ENCODE measurements around the gene ZNF385A. TPM values are rescaled to one million over a fixed set of nuclear protein-coding genes. Genes with fewer than 3 reads are reported as not detected.

The ZNF385A gene
- total RNA-seq, 1 experiment from 2014 or later: 12.2 TPM

DNA sequence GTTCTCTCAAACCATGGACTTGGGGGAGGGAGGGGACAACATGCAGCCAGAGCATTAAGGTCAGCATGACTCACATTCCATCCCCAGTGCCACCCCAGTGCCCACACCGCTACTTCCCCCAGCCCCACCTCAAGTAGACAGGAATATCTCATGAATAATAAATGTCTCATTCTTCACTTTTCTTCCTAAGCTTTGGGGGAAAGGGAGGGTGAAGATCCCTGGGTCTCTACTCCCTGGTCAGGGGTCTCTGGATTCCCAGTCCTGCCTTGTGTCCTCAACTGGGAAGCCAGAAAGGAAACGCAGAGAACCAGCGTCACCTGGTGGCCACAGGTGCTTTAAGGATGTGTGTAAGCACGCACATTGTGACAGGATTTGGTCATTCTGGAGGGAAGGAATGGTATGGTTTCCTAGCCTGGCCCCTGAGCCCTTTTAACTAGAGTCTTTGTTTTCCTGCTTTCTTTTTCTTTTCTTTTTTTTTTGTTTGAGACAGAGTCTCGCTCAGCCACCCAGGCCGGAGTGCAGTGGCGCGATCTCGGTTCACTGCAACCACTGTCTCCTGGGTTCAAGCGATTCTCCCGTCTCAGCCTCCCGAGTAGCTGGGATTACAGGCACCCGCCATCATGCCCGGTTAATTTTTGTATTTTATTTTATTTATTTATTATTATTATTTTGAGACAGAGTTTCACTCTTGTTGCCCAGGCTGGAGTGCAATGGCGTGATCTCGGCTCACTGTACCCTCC, 23.6 kb downstream of the ZNF385A start:
- no peaks in the 10 kb centered on the region for H3K27me3 ChIP-seq (ENCODE audit: low read length)
- DNase-seq: peak; percentile 86
- no peak overlapping the region for H3K27ac ChIP-seq (ENCODE audit: low read length)
- H3K4me2 ChIP-seq (ENCODE audit: low read depth, low read length, poor library complexity, severe bottlenecking): no peak overlapping the region
- H3K36me3 ChIP-seq (ENCODE audit: insufficient read depth, low read length): no peaks in the 10 kb centered on the region
- H2AFZ ChIP-seq (ENCODE audit: low read length): no peak overlapping the region
- no peaks in the 10 kb centered on the region for H3K9me3 ChIP-seq (ENCODE audit: low read length)
- H3K9me2 ChIP-seq (replicated peaks; ENCODE audit: insufficient read depth, low read length): no peaks in the 10 kb centered on the region
- peaks cover 45% of the 10 kb centered on the region for H3K4me1 ChIP-seq (ENCODE audit: low read length)
- H3K9ac ChIP-seq (ENCODE audit: low read length): no peak overlapping the region
- no peaks in the 10 kb centered on the region for H4K20me1 ChIP-seq (ENCODE audit: insufficient read depth, low read depth, low read length)
- H3K79me2 ChIP-seq (ENCODE audit: low read length): no peaks in the 10 kb centered on the region
- no peak overlapping the region for H3K4me3 ChIP-seq (ENCODE audit: low read length)

DNA sequence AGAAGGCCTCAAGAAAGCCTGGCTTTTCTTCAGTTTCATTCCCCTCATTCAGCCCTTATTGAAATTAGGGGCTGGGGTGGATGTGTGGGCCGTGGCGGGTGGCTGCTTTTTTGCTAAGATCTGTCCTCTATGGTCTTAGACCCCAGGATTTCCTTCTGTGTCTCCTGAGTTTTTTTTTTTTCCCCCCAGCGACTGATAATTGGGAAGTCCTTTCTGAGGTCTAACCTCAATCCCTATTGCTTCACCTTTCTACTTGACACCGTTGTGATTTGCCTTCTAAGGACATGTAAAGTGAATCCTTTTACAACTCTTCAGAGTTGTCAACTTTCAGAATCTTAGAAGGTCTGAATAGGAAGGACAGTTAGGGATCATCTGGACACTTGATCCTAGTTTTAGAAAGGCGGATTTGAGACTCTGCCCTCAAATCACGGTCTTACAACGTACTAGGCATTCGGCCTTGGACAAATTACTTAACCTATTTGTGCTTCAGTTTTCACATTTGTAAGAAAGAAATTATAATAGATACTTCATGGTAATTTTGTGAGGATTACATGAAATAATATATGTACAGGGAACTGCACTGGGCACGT, 24.7 kb downstream of the ZNF385A start:
- Histone ChIP-seq H3K4me1 (ENCODE audit: low read length) (peaks cover 45% of the 10 kb centered on the region), H3K27me3 (ENCODE audit: low read length) (no peaks in the 10 kb centered on the region), H3K9me3 (ENCODE audit: low read length) (no peaks in the 10 kb centered on the region), H3K27ac (ENCODE audit: low read length) (peak overlapping the region; percentile 63), H3K79me2 (ENCODE audit: low read length) (no peaks in the 10 kb centered on the region), H3K4me3 (ENCODE audit: low read length) (peak overlapping the region; percentile 85), H3K4me2 (ENCODE audit: low read depth, low read length, poor library complexity, severe bottlenecking) (peak overlapping the region; percentile 99), H2AFZ (ENCODE audit: low read length) (peak overlapping the region; percentile 76), H3K9ac (ENCODE audit: low read length) (peak overlapping the region; percentile 68), H3K36me3 (ENCODE audit: insufficient read depth, low read length) (no peaks in the 10 kb centered on the region), H4K20me1 (ENCODE audit: insufficient read depth, low read depth, low read length) (no peaks in the 10 kb centered on the region), H3K9me2 (replicated peaks; ENCODE audit: insufficient read depth, low read length) (no peaks in the 10 kb centered on the region)
- no peak for DNase-seq

DNA sequence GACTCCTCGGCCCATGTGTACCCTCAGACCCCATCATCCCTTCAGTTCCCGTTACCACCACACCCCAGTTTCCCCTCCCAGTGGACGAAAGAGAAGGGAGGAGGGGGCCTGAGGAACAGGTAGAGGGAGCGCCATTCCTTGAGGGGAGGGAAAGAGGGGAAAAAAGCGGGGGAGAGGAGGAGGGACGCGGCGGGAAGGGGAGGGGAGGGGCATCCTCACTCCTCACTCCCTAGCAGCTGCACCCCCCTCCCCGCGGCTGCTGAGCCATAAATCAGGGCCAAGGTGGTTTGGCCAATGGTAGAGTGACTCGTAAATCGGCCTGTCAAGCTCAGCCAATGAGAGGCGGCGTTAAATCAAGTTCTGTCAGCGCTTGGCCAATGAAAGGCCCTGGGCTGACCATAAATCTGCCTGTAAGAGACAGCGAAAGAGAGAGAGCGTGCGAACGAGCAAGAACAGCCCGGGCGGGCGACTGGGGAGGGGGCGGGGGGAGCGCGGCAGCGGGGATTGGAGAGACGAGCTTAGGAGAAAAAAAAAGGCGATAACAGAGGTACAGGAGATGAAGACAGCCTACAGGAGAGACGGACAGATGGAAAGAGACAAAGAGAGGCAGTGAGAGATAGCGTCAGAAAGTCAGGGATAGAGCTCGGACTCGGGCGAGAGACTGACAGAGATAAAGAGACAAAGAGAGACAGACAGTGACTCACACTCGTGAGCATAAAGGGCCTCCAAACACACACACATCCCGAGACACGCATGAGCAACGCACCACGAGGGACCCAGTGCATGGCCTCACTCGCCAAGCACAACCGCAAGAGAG, 25.4 kb downstream of the ZNF385A start:
- peak overlapping the region; percentile 72 for H3K27ac ChIP-seq (ENCODE audit: low read length)
- no peaks in the 10 kb centered on the region for H4K20me1 ChIP-seq (ENCODE audit: insufficient read depth, low read depth, low read length)
- no peaks in the 10 kb centered on the region for H3K36me3 ChIP-seq (ENCODE audit: insufficient read depth, low read length)
- H3K9ac ChIP-seq (ENCODE audit: low read length): peak overlapping the region; percentile 87
- peak; percentile 99 for DNase-seq
- H2AFZ ChIP-seq (ENCODE audit: low read length): peak overlapping the region; percentile 87
- H3K9me3 ChIP-seq (ENCODE audit: low read length): no peaks in the 10 kb centered on the region
- no peaks in the 10 kb centered on the region for H3K79me2 ChIP-seq (ENCODE audit: low read length)
- no peaks in the 10 kb centered on the region for H3K27me3 ChIP-seq (ENCODE audit: low read length)
- H3K4me3 ChIP-seq (ENCODE audit: low read length): peak overlapping the region; percentile 85
- H3K9me2 ChIP-seq (replicated peaks; ENCODE audit: insufficient read depth, low read length): no peaks in the 10 kb centered on the region
- H3K4me1 ChIP-seq (ENCODE audit: low read length): peaks cover 40% of the 10 kb centered on the region
- H3K4me2 ChIP-seq (ENCODE audit: low read depth, low read length, poor library complexity, severe bottlenecking): peak overlapping the region; percentile 99

DNA sequence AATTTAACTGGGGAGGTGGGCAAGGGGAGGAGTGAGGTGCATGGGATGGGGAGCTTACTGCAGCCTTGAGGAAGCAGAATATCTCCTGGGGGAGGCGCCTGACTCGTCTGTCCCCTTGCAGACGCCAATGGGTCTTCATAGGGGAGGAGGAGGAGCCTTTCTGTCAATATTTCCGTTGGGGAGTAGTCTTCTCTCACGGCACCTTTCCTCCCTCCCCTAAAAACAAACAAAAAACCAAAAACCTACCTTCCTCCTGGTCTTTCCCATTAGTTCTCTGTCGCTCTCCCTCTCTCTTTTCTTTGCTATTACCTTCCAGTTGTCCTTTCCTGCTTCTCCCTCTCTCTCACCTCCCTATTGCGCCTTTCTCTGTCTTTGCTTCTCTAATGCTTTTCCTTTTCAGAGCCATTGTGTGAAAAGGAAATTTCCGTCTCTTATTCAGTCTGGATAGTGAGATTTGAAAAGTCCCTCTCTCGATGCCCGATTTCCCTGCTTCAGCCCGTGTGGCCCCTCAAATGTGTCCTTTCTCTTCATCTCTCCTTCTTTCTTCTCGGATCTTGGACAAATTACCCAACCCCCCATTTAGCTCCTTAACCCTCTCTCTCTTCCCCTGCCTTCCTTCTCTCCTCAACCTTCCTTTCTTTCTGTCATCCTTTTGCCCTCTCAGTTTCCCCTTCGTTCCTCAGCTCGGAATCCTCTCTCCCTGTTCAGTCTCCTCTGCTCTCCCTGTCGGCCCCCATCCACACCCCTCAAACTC, 26.2 kb downstream of the ZNF385A start:
- no peaks in the 10 kb centered on the region for H3K27me3 ChIP-seq (ENCODE audit: low read length)
- H3K4me2 ChIP-seq (ENCODE audit: low read depth, low read length, poor library complexity, severe bottlenecking): peak overlapping the region; percentile 99
- H3K9ac ChIP-seq (ENCODE audit: low read length): peak overlapping the region; percentile 87
- no peaks in the 10 kb centered on the region for H4K20me1 ChIP-seq (ENCODE audit: insufficient read depth, low read depth, low read length)
- peaks cover 39% of the 10 kb centered on the region for H3K4me1 ChIP-seq (ENCODE audit: low read length)
- no peaks in the 10 kb centered on the region for H3K9me2 ChIP-seq (replicated peaks; ENCODE audit: insufficient read depth, low read length)
- H3K79me2 ChIP-seq (ENCODE audit: low read length): no peaks in the 10 kb centered on the region
- peak overlapping the region; percentile 72 for H3K27ac ChIP-seq (ENCODE audit: low read length)
- H3K4me3 ChIP-seq (ENCODE audit: low read length): peak overlapping the region; percentile 85
- no peaks in the 10 kb centered on the region for H3K36me3 ChIP-seq (ENCODE audit: insufficient read depth, low read length)
- DNase-seq: peak; percentile 66
- peak overlapping the region; percentile 87 for H2AFZ ChIP-seq (ENCODE audit: low read length)
- no peaks in the 10 kb centered on the region for H3K9me3 ChIP-seq (ENCODE audit: low read length)

DNA sequence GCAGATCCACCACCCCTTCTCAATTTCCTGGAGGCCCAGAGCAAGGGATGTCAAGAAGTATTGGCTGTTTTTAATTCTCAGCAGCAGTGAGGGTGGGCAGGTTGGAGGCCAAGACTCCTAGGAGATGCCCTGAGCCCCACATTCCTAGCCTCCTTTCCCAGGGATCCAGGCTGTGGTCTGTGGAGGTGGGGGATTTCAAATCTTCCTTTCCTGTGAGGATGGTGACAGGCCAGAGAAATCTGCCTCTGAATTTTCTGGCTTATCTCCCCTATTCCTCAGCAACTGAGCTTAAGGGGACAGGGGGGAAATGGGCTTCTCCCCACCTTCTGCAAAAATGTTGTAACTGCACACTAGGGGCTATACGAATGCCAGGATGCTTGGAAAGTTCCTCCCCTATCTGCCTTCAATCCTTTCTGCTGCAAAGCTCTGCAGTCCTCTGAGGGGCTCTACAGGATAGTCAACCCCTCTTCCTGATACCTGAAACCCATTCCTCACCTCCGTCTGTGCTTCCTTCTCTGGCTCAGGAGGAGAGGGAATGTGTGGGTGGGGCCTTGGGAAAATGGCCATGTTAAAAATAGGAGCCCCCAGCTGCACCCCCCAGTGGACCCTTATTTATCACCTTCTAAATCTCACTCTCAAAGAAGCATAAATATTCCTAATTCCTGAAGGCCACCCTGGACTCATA, 26.9 kb downstream of the ZNF385A start:
- Histone ChIP-seq H2AFZ (ENCODE audit: low read length) (no peak overlapping the region), H3K27me3 (ENCODE audit: low read length) (no peaks in the 10 kb centered on the region), H3K27ac (ENCODE audit: low read length) (no peak overlapping the region), H3K36me3 (ENCODE audit: insufficient read depth, low read length) (no peaks in the 10 kb centered on the region), H3K9me2 (replicated peaks; ENCODE audit: insufficient read depth, low read length) (no peaks in the 10 kb centered on the region), H3K9me3 (ENCODE audit: low read length) (no peaks in the 10 kb centered on the region), H3K4me2 (ENCODE audit: low read depth, low read length, poor library complexity, severe bottlenecking) (peak overlapping the region; percentile 99), H4K20me1 (ENCODE audit: insufficient read depth, low read depth, low read length) (no peaks in the 10 kb centered on the region), H3K4me1 (ENCODE audit: low read length) (peaks cover 39% of the 10 kb centered on the region), H3K9ac (ENCODE audit: low read length) (peak overlapping the region; percentile 87), H3K79me2 (ENCODE audit: low read length) (no peaks in the 10 kb centered on the region), H3K4me3 (ENCODE audit: low read length) (peak overlapping the region; percentile 85)
- DNase-seq: no peak

DNA sequence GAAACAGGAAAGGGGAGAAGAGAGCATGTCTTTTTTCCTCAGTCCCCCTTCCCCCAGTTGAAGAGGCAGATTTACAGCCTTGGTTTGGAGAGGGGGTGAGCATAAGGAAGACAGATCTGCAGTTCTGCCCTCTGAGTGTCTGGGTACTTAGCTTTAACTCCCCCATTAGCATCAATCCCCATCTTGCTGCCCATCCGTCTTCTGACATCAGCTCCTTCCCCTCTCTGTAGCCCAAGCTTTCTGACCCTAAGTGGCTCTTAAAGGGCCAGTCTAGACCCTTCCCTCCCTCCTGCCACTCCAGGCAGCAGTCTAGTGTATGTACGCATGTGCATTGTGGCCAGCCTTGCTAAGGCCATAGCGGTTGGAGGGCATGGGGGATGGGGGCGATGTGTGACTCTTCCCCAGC, 27.6 kb downstream of the ZNF385A start:
- H3K9me2 ChIP-seq (replicated peaks; ENCODE audit: insufficient read depth, low read length): no peaks in the 10 kb centered on the region

DNA sequence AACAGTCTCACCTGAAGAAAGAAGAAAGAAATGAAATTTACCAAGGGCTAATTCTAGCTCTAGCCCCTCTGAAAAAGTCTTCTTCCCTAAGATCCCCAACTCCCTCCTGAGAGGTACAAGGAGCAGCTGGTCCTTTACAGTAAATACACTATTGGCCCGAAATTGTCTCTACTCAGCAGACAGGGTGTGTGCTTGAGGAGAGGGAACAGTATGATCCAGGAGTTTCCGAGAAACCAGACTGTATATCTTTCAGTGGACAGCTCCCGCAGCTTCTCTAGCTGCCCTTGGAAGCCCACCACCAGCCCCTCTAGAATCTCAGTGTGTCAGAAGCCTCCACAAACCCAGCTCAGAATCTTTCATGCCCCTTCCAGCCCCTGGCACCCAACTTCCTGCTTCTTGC, 28.3 kb downstream of the ZNF385A start:
- Histone ChIP-seq H3K36me3 (ENCODE audit: insufficient read depth, low read length) (peaks cover 2% of the 10 kb centered on the region; the same call in 1 of the 2 replicates), H3K4me1 (ENCODE audit: low read length) (peaks cover 39% of the 10 kb centered on the region), H3K27me3 (ENCODE audit: low read length) (no peaks in the 10 kb centered on the region), H2AFZ (ENCODE audit: low read length) (no peak overlapping the region), H3K27ac (ENCODE audit: low read length) (no peak overlapping the region), H3K9ac (ENCODE audit: low read length) (peak overlapping the region; percentile 3; the same call in 1 of the 2 replicates), H3K79me2 (ENCODE audit: low read length) (no peaks in the 10 kb centered on the region), H4K20me1 (ENCODE audit: insufficient read depth, low read depth, low read length) (no peaks in the 10 kb centered on the region), H3K4me3 (ENCODE audit: low read length) (no peak overlapping the region), H3K9me2 (replicated peaks; ENCODE audit: insufficient read depth, low read length) (no peaks in the 10 kb centered on the region), H3K4me2 (ENCODE audit: low read depth, low read length, poor library complexity, severe bottlenecking) (no peak overlapping the region), H3K9me3 (ENCODE audit: low read length) (no peaks in the 10 kb centered on the region)
- DNase-seq: no peak

More for the DNA sequence above, 27.6 kb downstream of the ZNF385A start:
- Histone ChIP-seq H3K4me3 (ENCODE audit: low read length) (no peak overlapping the region; the same call in 1 of the 2 replicates), H2AFZ (ENCODE audit: low read length) (no peak overlapping the region), H3K4me1 (ENCODE audit: low read length) (peaks cover 39% of the 10 kb centered on the region), H3K9ac (ENCODE audit: low read length) (peak overlapping the region; percentile 87; the same call in 1 of the 2 replicates), H3K27ac (ENCODE audit: low read length) (no peak overlapping the region), H3K4me2 (ENCODE audit: low read depth, low read length, poor library complexity, severe bottlenecking) (peak overlapping the region; percentile 99), H4K20me1 (ENCODE audit: insufficient read depth, low read depth, low read length) (no peaks in the 10 kb centered on the region), H3K36me3 (ENCODE audit: insufficient read depth, low read length) (no peaks in the 10 kb centered on the region), H3K79me2 (ENCODE audit: low read length) (no peaks in the 10 kb centered on the region), H3K9me3 (ENCODE audit: low read length) (no peaks in the 10 kb centered on the region), H3K27me3 (ENCODE audit: low read length) (no peaks in the 10 kb centered on the region)
- no peak for DNase-seq
